GM21576 (cell line): Measurements from ENCODE around the gene CCDC190.
A peak's percentile ranks its signal among the peaks of the same experiment; 100 is the strongest.
"Not testable (repeated sequence)": the region's sequence is repeated elsewhere in the genome, so short reads cannot be mapped to it uniquely, and the experiment has no call there.

Source experiments
- ATAC-seq: cut with Tn5 transposase; IDR thresholded peaks from one replicate; pipeline ENCODE4 v1.9.1; 2021; ENCODE audit warnings: mild to moderate bottlenecking, moderate library complexity; ENCODE audit not compliant: unreplicated experiment

Gene CCDC190

GRCh38 chr1:162838863-162839262, 22.1 kb downstream of the CCDC190 start:
- ATAC-seq = no peak

GRCh38 chr1:162835157-162835899, 25.6 kb downstream of the CCDC190 start:
- peak; percentile 92 for ATAC-seq

GRCh38 chr1:162832470-162832869, 28.5 kb downstream of the CCDC190 start:
- ATAC-seq = no peak

- ATAC-seq = no peak
Observed at GRCh38 chr1:162829268-162829667, 31.7 kb downstream of the CCDC190 start.

- ATAC-seq = no peak
Observed at GRCh38 chr1:162823771-162824525, 37.0 kb downstream of the CCDC190 start.

GRCh38 chr1:162823231-162823630, 37.7 kb downstream of the CCDC190 start:
- ATAC-seq = no peak

- no peak for ATAC-seq
Observed at GRCh38 chr1:162822391-162823200, 38.4 kb downstream of the CCDC190 start.

- ATAC-seq = not testable (repeated sequence)
Observed at GRCh38 chr1:162818666-162819065, 42.3 kb downstream of the CCDC190 start.

GRCh38 chr1:162818136-162818535, 42.8 kb downstream of the CCDC190 start:
- not testable (repeated sequence) for ATAC-seq

GRCh38 chr1:162812357-162812756, 48.6 kb downstream of the CCDC190 start:
- not testable (repeated sequence) for ATAC-seq

- ATAC-seq = not testable (repeated sequence)
Observed at GRCh38 chr1:162807503-162807902, 53.5 kb downstream of the CCDC190 start.
